NCI-H2081 (cell line): ENCODE measurements around the gene POLR3H.
A peak's percentile ranks its signal among the peaks of the same experiment; 100 is the strongest.
"Not testable (repeated sequence)": the region's sequence is repeated elsewhere in the genome, so short reads cannot be mapped to it uniquely, and the experiment has no call there.

Experiments used
- DNase-seq, 2 experiments: peaks; one replicate each; lab custom pipeline; 2025; lab: John Stamatoyannopoulos, UW

The POLR3H gene

DNA sequence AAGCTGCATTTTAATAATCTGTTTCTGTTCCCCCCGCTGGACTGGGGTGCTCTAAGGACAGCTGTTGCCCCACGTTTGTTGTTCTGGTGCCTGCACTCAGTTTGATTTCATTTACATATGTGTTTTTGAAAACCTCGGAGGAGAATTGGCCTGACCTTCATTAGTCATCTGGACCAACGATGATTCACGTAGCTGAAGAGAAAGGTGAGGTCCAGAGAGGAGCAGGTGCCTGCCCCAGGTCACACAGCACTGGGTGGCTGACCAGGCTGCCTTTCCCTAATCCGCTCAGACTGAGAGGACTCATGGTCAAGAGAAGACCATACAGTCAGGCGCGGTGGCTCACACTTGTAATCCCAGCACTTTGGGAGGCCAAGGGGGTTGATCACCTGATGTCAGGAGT, 20.3 kb upstream of the POLR3H start:
- DNase-seq, result no peak

DNA sequence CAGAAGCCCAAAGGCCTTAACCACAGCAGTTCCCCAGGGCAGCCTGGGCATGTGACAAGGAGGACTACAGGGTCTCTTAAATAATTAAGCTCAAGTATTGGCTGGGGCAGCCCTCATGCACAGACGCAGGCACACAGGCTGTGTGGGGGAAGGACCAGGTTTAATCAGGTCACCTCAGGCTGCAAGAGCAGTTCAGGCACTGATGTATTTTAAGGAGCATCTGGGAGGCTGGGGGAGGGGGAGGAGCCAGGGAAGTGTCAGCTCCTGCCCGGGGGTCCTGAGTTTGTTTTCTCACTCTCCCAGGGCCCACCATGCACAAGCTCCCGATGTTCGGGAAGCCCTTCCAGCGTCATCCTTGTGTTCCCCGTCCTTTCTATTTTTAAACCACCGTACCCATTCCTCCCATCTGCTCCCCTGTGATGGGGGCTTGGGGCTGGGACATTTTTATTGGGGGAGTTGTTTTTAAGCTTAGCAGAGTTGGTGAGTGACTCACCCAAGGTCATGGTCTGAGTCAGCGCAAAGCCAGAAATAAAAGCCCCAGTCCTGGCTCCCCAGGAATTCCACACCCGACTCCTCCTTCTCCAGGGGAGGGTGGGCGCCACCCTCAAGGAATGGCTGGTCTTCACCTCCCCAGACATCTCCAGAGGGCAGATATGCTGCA, 18.9 kb upstream of the POLR3H start:
- DNase-seq, result no peak

- no peak for DNase-seq
These were observed 18.2 kb upstream of the POLR3H start for GRCh38 chr22:41562461-41562860.

DNA sequence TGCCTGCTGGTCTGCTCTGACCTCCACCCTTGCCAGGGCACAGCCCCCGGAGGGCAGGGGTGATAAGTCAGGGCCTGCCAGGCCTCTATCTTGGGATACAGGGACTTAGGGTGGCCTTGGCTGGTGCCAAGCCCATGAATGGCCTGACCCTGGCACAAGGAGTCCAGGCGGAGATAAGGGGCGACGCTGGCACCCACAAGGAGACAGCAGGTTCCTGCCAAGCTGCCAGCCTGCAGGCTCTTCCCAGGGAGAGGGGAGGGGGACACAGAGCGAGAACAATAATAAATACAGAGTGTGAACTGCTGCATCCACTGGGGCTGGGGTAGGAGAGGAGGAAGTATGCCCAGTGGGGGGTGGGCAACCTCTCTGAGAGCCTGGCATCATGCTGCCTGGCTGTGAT, 17.5 kb upstream of the POLR3H start:
- DNase-seq, result peak in 1 of 2 experiments; percentile 11

DNA sequence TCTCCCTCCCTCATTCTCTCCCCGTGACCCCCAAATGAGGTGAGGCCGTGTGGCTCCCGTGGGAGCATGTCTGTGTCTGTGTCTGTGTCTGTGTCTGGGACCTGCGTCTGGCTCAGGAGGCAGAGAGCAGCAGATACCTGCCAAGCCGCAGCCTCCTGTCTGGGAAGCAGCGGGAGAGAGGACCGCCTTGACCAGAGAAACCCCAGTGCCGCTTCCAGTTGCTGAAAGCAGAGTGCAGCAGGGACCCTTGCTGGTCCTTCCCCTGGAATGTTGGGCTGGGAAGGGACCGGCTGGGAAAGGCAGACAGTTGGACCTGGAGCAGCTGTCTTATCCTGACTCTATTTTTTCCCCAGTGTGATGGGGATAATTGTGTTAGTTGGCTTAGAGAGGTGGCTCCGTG, 17.1 kb upstream of the POLR3H start:
- no peak for DNase-seq

GRCh38 chr22:41560095-41560471, 15.8 kb upstream of the POLR3H start:
- no peak for DNase-seq

GRCh38 chr22:41558241-41558630, 14.0 kb upstream of the POLR3H start:
- DNase-seq, result not testable (repeated sequence)

DNA sequence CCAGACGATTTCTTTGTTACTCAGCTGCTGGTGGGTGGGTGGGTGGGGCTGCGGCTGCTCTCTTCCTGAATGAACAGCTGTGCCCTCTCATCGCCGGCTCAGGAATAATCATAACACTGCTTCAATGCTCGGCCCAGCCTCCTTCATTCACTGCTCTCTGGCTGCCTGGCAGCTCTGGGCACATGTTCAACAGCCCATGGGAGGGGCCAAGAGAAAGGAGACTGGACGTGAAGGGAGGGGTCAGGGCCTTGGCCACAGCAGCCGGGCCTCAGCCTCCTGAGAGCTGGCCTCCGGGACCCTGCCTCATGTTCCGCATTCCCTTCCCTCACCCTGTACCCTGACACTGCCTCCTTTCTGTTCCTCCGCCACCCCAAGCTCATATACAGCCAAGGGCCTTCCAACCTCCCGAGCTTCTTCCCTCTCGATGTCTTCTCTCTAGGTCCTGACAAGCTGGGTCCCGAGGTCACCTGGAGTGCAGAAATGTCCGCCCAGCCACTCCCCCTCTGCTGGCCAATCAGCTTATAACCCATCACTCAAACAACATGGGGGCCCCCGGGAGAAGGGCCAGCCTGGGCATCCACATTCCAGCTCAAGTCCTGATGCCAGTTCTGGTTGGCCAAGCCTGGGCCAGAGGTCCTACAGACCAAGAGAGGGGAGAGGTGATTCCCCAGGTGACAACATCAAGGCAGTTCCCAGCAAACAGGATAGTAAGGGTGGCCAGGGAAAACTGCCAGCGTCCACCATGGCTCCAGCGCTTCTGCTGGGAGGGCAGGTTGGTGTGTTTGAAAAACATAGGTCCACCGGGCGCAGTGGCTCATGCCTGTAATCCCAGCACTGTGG, 13.4 kb upstream of the POLR3H start:
- DNase-seq, result no peak

DNA sequence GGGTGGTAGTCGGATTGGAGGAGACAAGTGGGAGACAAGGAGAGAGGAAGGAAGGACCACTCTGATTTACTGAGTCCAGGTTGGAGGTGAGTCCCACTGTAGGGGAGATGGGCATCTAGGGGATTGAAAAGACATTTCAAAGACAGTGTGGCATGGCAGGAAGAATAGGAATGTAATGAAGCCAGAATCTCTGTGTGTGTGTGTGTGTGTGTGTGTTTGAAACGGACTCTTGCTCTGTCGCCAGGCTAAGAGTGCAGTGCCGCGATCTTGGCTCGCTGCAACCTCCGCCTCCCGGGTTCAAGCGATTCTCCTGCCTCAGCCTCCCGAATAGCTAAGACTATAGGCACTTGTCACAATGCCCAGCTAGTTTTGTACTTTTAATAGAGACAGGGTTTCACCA, 12.3 kb upstream of the POLR3H start:
- no peak for DNase-seq

GRCh38 chr22:41555325-41555982, 11.2 kb upstream of the POLR3H start:
- DNase-seq, result no peak

DNA sequence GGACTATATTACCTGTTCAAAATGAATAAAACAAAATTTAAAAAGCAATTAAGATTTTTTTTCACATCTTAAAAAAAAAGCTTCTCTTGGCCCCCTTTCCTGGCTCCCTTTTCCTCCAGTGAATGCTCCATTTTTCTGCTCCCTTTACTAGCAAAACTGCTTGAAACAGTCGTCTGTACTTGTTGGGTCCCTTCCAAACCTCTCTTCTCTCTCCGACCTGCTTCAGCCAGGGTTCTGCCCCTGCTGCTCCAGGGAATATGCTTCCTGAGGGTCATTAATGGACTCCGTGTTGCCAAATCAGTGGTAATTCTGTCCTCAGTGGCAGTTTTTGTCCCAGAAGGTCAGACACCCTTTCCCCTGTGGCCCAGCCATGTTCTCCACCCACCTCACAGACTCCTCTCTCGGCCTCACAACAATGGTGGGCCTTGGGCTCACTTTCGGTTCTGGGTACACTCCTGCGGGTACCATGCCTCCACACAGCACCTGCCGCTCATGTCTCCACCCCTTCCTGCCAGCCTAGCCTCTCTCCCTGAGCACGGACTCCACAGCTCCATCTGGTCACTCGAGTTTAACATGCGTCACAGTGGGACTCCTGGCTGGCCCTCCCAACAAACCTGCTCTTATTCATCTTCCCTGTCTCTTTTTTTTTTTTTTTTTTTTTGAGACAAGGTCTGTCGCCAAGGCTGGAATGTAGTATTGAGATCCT, 7.8 kb upstream of the POLR3H start:
- DNase-seq, result no peak

DNA sequence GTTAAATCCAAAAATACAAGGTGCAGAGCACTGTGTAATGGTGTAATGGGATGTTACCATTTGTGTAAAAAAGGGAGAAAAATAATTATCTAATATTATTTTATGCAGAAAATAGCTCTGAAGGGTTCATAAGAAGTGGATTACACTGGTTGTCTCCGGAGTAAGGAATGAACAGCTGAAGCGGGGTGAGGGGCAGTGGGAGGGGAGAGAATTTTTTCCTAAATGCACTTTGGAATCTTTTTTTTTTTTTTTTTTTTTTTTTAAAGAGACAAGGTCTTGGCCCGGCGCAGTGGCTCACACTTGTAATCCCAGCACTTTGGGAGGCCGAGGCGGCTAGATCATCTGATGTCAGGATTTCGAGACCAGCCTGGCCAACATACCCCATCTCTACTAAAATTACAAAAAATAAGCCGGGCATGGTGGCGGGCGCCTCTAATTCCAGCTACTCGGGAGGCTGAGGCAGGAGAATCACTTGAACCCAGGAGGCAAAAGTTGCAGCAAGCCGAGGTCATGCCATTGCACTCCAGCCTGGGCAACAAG, 6.8 kb upstream of the POLR3H start:
- DNase-seq, result no peak

GRCh38 chr22:41548830-41549211, 4.6 kb upstream of the POLR3H start:
- no peak for DNase-seq

DNA sequence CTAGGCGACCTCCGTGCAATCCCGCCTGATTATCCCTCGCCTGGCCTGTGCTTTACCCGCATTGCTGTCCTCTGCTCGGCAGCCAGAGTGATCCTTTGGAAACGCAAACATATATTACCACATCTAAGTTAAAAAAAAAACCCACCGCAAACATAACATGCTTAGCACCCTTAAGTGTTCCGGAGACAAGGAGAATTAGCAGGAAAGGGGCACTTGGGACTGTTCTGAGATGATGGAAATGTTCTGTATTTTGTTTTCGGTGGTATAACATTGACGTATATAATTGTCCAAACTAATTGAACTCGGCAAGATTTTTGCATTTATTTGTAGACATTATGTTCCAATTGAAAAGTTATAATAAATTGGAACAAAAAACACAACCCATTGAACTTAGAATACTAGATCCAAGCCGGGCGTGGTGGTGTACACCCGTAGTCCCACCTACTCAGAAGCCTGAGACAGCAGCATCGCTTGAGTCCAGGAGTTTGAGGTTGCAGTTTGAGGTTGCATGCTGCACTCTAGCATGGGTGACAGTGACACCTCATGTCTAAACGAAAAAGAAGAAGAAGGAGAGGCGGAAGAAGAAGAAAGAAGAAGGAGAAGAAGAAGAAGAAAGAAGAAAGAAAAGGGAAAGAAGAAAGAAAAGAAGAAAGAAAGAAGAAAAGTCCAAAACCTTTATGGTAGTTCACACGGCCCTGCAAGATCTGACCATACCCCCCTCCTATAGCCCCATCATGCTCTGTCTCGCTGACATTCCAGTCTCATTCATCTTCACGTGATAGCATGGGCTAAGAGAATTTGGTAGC, 604 bp upstream of the POLR3H start:
- DNase-seq, result no peak

DNA sequence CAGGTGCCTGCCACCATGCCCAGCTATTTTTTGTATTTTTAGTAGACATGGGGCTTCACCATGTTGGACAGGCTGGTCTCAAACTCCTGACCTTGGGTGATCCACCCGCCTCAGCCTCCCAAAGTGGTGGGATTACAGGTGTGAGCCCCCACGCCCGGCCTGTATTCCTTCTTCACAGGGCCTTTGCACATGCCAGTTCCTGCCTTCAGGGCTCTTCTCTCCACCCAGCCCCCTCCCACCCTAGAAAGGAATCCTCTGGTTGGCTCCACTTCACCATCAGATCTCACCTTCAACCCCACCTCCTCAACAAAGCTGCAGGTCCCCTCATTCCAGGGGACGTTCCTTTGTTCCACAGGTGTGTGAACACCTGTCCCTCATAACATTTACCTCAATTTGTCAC, 2.0 kb downstream of the POLR3H start:
- no peak for DNase-seq

DNA sequence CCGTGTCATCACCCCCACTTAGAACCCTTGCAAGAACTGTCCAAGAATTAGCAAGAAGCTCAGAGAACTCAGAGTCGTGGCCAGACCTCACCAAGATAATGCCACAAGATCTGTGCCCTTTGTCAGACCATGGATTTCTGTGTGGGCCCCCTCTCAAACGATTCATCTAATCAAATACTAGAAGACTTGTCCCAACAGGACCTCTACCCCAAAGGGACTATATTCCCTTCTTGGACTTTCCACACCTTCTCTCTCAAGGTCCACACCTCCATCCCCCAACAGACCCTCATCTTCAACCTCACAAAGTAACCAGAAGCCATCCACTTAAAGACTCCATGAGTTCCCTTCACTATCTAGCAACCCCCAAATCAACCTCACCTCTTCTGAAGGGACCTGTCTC, 2.8 kb downstream of the POLR3H start:
- no peak for DNase-seq

GRCh38 chr22:41540365-41540764, 3.9 kb downstream of the POLR3H start:
- DNase-seq, result no peak

DNA sequence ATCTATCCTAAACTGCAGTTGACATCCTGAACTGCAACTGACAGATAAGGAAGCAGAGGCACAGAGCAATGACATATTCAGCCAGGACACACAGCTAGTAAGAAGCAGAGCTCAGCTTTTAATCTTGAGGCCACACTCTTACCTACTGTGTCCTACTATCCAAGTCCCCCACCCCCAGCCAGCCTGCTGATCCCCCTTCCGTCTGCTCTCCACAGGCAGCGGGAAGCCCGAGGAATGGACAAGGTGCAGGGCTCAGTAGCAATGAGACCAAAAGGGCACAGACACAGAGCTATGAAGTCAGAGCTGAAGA, 4.3 kb downstream of the POLR3H start:
- no peak for DNase-seq

DNA sequence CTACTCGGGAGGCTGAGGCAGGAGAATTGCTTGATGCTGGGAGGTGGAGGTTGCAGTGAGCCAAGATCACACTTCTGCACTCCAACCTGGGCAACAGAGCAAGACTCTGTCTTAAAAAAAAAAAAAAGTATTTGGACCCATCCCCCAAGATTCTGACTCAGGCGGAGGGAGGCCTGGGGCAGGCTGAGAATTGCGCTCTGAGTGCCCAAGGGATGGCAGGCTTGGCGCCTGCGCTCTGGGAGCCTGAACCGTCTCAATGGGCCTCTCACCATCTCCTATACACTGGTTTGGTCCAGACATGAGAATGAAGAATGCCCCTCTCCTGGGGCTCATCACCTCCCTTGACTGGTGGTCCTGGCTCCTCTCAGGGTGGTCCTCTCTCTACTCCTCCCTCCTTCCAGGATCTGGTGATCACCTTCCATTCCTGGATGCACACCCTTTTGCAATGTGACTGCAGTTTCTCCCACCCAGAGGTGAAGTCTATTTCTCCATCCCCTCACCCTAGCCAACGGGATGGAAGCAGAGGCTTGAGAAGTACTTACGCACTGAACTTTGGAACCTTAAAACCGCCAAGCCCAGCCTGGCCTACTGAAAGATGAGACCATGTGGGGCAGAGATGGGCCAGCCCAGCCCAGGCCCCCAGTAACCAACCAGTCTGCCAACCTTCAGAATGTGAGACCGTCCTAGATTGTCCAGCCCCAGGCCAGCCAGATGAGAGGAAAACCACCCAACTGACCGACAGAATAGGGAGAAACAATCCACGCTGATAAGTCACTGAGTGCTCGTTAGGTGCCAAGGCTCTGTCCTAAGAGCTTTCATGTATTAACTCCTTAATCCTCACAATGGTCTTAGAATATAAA, 4.9 kb downstream of the POLR3H start:
- DNase-seq, result no peak

DNA sequence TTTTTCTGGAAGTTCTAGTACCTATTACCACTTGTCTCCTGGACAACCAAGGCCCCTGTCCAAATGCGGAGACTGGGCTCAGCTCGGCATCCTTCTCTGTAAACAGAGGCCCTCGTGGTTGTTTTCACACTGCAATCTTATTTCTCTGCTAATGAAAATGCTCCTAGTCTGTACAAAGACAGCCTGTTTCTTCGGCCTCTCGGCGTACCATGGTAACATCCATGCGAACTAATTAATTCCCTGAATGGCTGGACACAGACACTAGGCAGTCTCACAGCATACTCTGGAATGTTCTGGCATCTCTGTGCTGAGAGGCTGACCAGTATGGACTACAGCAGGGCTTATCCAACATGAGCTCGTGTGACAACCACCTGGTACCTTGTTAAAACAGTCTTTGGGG, 5.7 kb downstream of the POLR3H start:
- no peak for DNase-seq

GRCh38 chr22:41537203-41537602, 7.1 kb downstream of the POLR3H start:
- DNase-seq, result no peak
